Ramos (cell line): ENCODE measurements around the gene APLP2.
"Not testable (repeated sequence)": the region's sequence is repeated elsewhere in the genome, so short reads cannot be mapped to it uniquely, and the experiment has no call there.

Experiments
- in situ Hi-C: fragments of 300-500 bp; cut with MboI; formaldehyde crosslinking; loops from one replicate; pipeline ENCODE4 v1.14.3; 2022; ENCODE audit warnings: low sequenced_read_pairs; ENCODE audit not compliant: unreplicated experiment

APLP2 gene

GRCh38 chr11:130181295-130182272, 111.9 kb downstream of the APLP2 start:
- in situ Hi-C loops = loop anchor here (5.0 kb wide), 1 partner anchor 34 kb away; no protein-coding TSS in a partner anchor

GRCh38 chr11:130183878-130184610, 114.3 kb downstream of the APLP2 start:
- in situ Hi-C loops = loop anchor here (5.0 kb wide), 1 partner anchor 37 kb away; no protein-coding TSS in a partner anchor

- in situ Hi-C loops = no loop called here
Measured at GRCh38 chr11:130187096-130187495, 117.4 kb downstream of the APLP2 start.

GRCh38 chr11:130188047-130188446, 118.4 kb downstream of the APLP2 start:
- in situ Hi-C loops = no loop called here

- in situ Hi-C loops = no loop called here
Measured at GRCh38 chr11:130188585-130189347, 119.1 kb downstream of the APLP2 start.

GRCh38 chr11:130189492-130190210, 120.0 kb downstream of the APLP2 start:
- in situ Hi-C loops = no loop called here

GRCh38 chr11:130190371-130190881, 120.7 kb downstream of the APLP2 start:
- in situ Hi-C loops = no loop called here

- in situ Hi-C loops = no loop called here
Measured at GRCh38 chr11:130191896-130192295, 122.2 kb downstream of the APLP2 start.

GRCh38 chr11:130192845-130193267, 123.2 kb downstream of the APLP2 start:
- in situ Hi-C loops = no loop called here

- in situ Hi-C loops = not testable (repeated sequence)
Measured at GRCh38 chr11:130193551-130193950, 123.9 kb downstream of the APLP2 start.
